ENCODE data around the gene SESTD1.

DNA sequence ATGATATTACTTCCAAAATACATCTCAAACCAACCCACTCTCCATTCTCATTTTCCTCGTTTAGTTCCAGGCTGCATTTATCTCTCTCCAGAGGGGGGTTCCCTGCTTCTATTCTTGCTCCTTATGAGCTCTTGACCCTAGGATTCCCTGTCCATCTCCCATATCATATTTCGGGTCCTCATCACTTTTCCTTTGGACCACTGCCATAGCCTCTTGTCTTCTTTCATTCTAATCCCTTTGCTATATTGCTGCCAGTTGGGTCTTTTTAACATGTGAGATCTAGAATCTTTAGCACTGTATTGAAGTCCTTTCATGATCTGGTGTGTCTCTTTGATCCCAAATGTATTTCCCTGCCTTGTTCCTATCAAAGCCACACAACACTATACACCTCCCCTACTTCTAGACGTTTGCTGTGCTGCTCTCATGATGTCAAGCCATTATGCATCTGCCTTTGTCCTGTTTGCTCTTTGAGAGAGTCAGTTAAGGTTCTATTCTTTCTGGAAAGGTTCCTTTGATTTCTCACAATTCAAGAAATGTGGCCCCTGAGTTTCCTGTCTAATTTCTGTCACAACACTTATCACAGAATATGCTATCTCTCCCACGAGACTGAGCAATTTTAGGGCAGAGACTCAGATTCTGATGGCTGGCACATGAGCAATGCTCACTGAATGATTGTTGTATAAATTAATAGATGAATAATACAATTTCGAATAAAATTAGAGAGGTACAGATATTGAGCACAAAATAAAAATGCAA lies 43.2 kb upstream of the SESTD1 start:
- TF ChIP-seq, protein P1, sequence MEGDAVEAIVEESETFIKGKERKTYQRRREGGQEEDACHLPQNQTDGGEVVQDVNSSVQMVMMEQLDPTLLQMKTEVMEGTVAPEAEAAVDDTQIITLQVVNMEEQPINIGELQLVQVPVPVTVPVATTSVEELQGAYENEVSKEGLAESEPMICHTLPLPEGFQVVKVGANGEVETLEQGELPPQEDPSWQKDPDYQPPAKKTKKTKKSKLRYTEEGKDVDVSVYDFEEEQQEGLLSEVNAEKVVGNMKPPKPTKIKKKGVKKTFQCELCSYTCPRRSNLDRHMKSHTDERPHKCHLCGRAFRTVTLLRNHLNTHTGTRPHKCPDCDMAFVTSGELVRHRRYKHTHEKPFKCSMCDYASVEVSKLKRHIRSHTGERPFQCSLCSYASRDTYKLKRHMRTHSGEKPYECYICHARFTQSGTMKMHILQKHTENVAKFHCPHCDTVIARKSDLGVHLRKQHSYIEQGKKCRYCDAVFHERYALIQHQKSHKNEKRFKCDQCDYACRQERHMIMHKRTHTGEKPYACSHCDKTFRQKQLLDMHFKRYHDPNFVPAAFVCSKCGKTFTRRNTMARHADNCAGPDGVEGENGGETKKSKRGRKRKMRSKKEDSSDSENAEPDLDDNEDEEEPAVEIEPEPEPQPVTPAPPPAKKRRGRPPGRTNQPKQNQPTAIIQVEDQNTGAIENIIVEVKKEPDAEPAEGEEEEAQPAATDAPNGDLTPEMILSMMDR (IDR thresholded peaks at IDR 0.05): no peak
- no peak for TF ChIP-seq POLR2A (IDR thresholded peaks at IDR 0.05)

Data from prostate gland (tissue), 2 donors.